Thyroid gland (tissue), 4 donors: ENCODE data around the gene LRP6.

Experiments used
- POLR2A ChIP-seq, 2 donors: fragments of 450-650 bp; IDR thresholded peaks; one replicate each; pipeline ENCODE4 v1.6.1; 2017; ENCODE audit warnings: antibody characterized with exemption in 2 of 2, mild to moderate bottlenecking in 2 of 2, moderate library complexity in 1 of 2
- TF ChIP-seq, protein P1 (sequence below), 6 experiments: fragments of 200-600 bp in 3 of 6; fragments of 450-650 bp in 3 of 6; sonication (generic) in 3 of 6; IDR thresholded peaks; one replicate each; pipeline ENCODE4 v1.5.1; 2016 to 2019; ENCODE audit warnings: antibody characterized with exemption in 6 of 6, mild to moderate bottlenecking in 2 of 6, inconsistent platforms in 1 of 6, moderate library complexity in 1 of 6

DNA sequence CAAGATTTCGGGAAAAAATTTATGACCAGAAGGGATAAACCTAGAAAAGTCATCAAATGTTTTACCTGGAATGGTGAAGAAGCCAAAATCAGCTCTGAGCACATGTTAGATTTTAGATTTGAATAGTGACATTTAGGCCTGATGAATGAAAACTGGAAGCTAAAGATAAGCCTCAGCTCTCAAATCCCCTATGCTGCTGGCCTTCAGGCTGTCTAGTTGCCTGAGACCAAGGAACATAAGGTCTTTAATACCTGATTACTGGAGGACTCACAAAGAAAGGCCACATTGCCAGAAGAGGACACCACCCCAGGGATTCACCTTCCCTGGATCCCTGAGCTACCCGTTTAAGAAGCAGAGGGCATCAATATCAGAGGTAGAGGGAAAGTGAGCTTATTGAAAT lies 139.5 kb downstream of the LRP6 start:
- TF ChIP-seq, protein P1, sequence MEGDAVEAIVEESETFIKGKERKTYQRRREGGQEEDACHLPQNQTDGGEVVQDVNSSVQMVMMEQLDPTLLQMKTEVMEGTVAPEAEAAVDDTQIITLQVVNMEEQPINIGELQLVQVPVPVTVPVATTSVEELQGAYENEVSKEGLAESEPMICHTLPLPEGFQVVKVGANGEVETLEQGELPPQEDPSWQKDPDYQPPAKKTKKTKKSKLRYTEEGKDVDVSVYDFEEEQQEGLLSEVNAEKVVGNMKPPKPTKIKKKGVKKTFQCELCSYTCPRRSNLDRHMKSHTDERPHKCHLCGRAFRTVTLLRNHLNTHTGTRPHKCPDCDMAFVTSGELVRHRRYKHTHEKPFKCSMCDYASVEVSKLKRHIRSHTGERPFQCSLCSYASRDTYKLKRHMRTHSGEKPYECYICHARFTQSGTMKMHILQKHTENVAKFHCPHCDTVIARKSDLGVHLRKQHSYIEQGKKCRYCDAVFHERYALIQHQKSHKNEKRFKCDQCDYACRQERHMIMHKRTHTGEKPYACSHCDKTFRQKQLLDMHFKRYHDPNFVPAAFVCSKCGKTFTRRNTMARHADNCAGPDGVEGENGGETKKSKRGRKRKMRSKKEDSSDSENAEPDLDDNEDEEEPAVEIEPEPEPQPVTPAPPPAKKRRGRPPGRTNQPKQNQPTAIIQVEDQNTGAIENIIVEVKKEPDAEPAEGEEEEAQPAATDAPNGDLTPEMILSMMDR (IDR thresholded peaks at IDR 0.05) = no peak
- no peak for TF ChIP-seq POLR2A (IDR thresholded peaks at IDR 0.05)
